NT2/D1 (cell line): Measurements from ENCODE around the gene RASGEF1B.

Source experiments
- SUZ12 ChIP-seq: IDR thresholded peaks from 2 replicates; pipeline ENCODE4 v1.6.1; 2011; ENCODE audit not compliant: insufficient read length, insufficient read depth; ENCODE audit errors: extremely low read depth
- YY1 ChIP-seq: IDR thresholded peaks from 2 replicates; pipeline ENCODE4 v1.6.1; 2011; ENCODE audit not compliant: insufficient read length, insufficient read depth
- ZNF274 ChIP-seq: IDR thresholded peaks from 2 replicates; pipeline ENCODE4 v1.6.1; 2011; ENCODE audit warnings: mild to moderate bottlenecking, low read depth, low read length

- TF ChIP-seq YY1 (no peak), ZNF274 (no peak), SUZ12 (no peak)
Measured at GRCh38 chr4:81449015-81449414, 22.7 kb downstream of the RASGEF1B start.
